ENCODE measurements around the gene HOMER1.

Gene HOMER1

GRCh38 chr5:79513704-79514390 lies at the start of gene HOMER1:
Gene HOMER1 (minus strand): TSS chr5:79514134. CDS start chr5:79512774, 1,360 bp downstream.
- peak; percentile 73 to 76 for DNase-seq

GRCh38 chr5:79563247-79563590 lies 49.3 kb upstream of the HOMER1 start:
- DNase-seq = no peak

- DNase-seq = no peak
Measured at GRCh38 chr5:79562351-79563246, 48.7 kb upstream of the HOMER1 start.

GRCh38 chr5:79561525-79561893 lies 47.6 kb upstream of the HOMER1 start:
- peak; percentile 33 to 35 for DNase-seq

GRCh38 chr5:79560771-79561524 lies 47.0 kb upstream of the HOMER1 start:
- DNase-seq = peak; percentile 20 to 36

GRCh38 chr5:79555418-79555817 lies 41.5 kb upstream of the HOMER1 start:
- DNase-seq = no peak

- DNase-seq = no peak
Measured at GRCh38 chr5:79552984-79553383, 39.0 kb upstream of the HOMER1 start.

- no peak for DNase-seq
Measured at GRCh38 chr5:79547982-79548381, 34.0 kb upstream of the HOMER1 start.

GRCh38 chr5:79547429-79547822 lies 33.5 kb upstream of the HOMER1 start:
- DNase-seq = no peak

- no peak for DNase-seq
Measured at GRCh38 chr5:79546782-79547428, 33.0 kb upstream of the HOMER1 start.

- no peak for DNase-seq
Measured at GRCh38 chr5:79544131-79544530, 30.2 kb upstream of the HOMER1 start.

- no peak for DNase-seq
Measured at GRCh38 chr5:79540939-79541338, 27.0 kb upstream of the HOMER1 start.

GRCh38 chr5:79536193-79536906 lies 22.4 kb upstream of the HOMER1 start:
- DNase-seq = no peak

GRCh38 chr5:79535477-79536192 lies 21.7 kb upstream of the HOMER1 start:
- DNase-seq = no peak

GRCh38 chr5:79529110-79529509 lies 15.2 kb upstream of the HOMER1 start:
- DNase-seq = no peak

GRCh38 chr5:79527431-79527830 lies 13.5 kb upstream of the HOMER1 start:
- DNase-seq = no peak

GRCh38 chr5:79526928-79527327 lies 13.0 kb upstream of the HOMER1 start:
- no peak for DNase-seq

- DNase-seq = no peak
Measured at GRCh38 chr5:79526493-79526892, 12.6 kb upstream of the HOMER1 start.

GRCh38 chr5:79521156-79521555 lies 7.2 kb upstream of the HOMER1 start:
- DNase-seq = no peak

- DNase-seq = no peak
Measured at GRCh38 chr5:79518718-79519117, 4.8 kb upstream of the HOMER1 start.

GRCh38 chr5:79517601-79518000 lies 3.7 kb upstream of the HOMER1 start:
- DNase-seq = no peak

GRCh38 chr5:79516986-79517385 lies 3.1 kb upstream of the HOMER1 start:
- no peak for DNase-seq

Measured in stimulated activated CD4-positive, alpha-beta T cell treated with anti-CD3 and anti-CD28 coated beads, Interleukin-2, amount 100 ng/mL, for 24 hours (primary cell).